Liver (tissue), 9 donors: Measurements from ENCODE around the gene GPR107. TPM values are rescaled to one million over a fixed set of nuclear protein-coding genes. Genes with fewer than 3 reads are reported as not detected.

Source experiments
- DNase-seq: peaks from one replicate; pipeline ENCODE4 v3.0.0-alpha.2; 2017; ENCODE audit warnings: low spot score
- H3K27ac ChIP-seq, 2 donors: one replicate each; pipeline ENCODE4 v1.7.0; 2013; ENCODE audit warnings: inconsistent platforms in 2 of 2, low read length in 2 of 2, control low read depth in 1 of 2, low read depth in 1 of 2, mild to moderate bottlenecking in 1 of 2
- H3K27me3 ChIP-seq, 4 donors: one replicate each; pipeline versions ENCODE4 v1.6.1 to v1.7.0; 2013; ENCODE audit warnings: low read length in 3 of 4, inconsistent platforms in 1 of 4, mild to moderate bottlenecking in 1 of 4, moderate library complexity in 1 of 4; ENCODE audit not compliant: control insufficient read depth in 4 of 4, insufficient read depth in 4 of 4
- H3K36me3 ChIP-seq, 4 donors: one replicate each; pipeline versions ENCODE4 v1.6.1 to v1.7.0; 2013; ENCODE audit warnings: low read length in 3 of 4, mild to moderate bottlenecking in 3 of 4, low read depth in 1 of 4, moderate library complexity in 1 of 4; ENCODE audit not compliant: control insufficient read depth in 4 of 4, insufficient read depth in 3 of 4
- H3K4me1 ChIP-seq, 4 donors: one replicate each; pipeline versions ENCODE4 v1.6.1 to v1.7.0; 2013; ENCODE audit warnings: low read length in 3 of 4, mild to moderate bottlenecking in 3 of 4, moderate library complexity in 1 of 4; ENCODE audit not compliant: control insufficient read depth in 4 of 4, insufficient read depth in 4 of 4
- H3K4me3 ChIP-seq, 3 donors: one replicate each; pipeline versions ENCODE4 v1.6.1 to v1.7.0; 2013; ENCODE audit warnings: low read length in 3 of 3, control low read depth in 1 of 3, low read depth in 1 of 3, mild to moderate bottlenecking in 1 of 3
- H3K9ac ChIP-seq, 2 donors: one replicate each; pipeline ENCODE4 v1.7.0; 2013; ENCODE audit warnings: low read length in 2 of 2, mild to moderate bottlenecking in 2 of 2, moderate library complexity in 2 of 2, control low read depth in 1 of 2, low read depth in 1 of 2
- H3K9me3 ChIP-seq, 4 donors: one replicate each; pipeline versions ENCODE4 v1.6.1 to v1.7.0; 2013; ENCODE audit warnings: low read length in 3 of 4; ENCODE audit not compliant: control insufficient read depth in 4 of 4
- ATF3 ChIP-seq: IDR thresholded peaks from 2 replicates; pipeline ENCODE4 v1.6.1; 2016; ENCODE audit warnings: antibody characterized with exemption
- CTCF ChIP-seq: fragments of 150-350 bp; IDR thresholded peaks from 2 replicates; pipeline ENCODE4 v1.5.1; 2017; ENCODE audit warnings: improper control_type of control experiment, low read depth, low read length; ENCODE audit not compliant: missing input control
- EGR1 ChIP-seq, 2 donors: IDR thresholded peaks; 2 replicates each; pipeline ENCODE4 v1.6.1; 2016 to 2018; ENCODE audit warnings: antibody characterized with exemption in 2 of 2, low read depth in 2 of 2
- FOXA1 ChIP-seq: IDR thresholded peaks from 2 replicates; pipeline ENCODE4 v1.6.1; 2016; ENCODE audit warnings: antibody characterized with exemption
- FOXA2 ChIP-seq: IDR thresholded peaks from 2 replicates; pipeline ENCODE4 v1.6.1; 2016; ENCODE audit warnings: antibody characterized with exemption
- GABPA ChIP-seq, 2 donors: IDR thresholded peaks in 1 of 2; conservative IDR thresholded peaks in 1 of 2; 2 replicates each; pipeline ENCODE4 v1.6.1; 2016; ENCODE audit warnings: antibody characterized with exemption in 2 of 2, mild to moderate bottlenecking in 1 of 2, moderate library complexity in 1 of 2
- HNF4A ChIP-seq, 2 donors: conservative IDR thresholded peaks; 2 replicates each; pipeline ENCODE4 v1.6.1; 2016; ENCODE audit warnings: antibody characterized with exemption in 2 of 2, mild to moderate bottlenecking in 2 of 2
- HNF4G ChIP-seq: IDR thresholded peaks from 2 replicates; pipeline ENCODE4 v1.6.1; 2016; ENCODE audit warnings: antibody characterized with exemption
- JUND ChIP-seq, 2 donors: IDR thresholded peaks; 2 replicates each; pipeline ENCODE4 v1.6.1; 2016; ENCODE audit warnings: antibody characterized with exemption in 2 of 2
- MAX ChIP-seq: IDR thresholded peaks from 2 replicates; pipeline ENCODE4 v1.6.1; 2016; ENCODE audit warnings: antibody characterized with exemption
- NR2F2 ChIP-seq: IDR thresholded peaks from 2 replicates; pipeline ENCODE4 v1.6.1; 2016; ENCODE audit warnings: antibody characterized with exemption
- RAD21 ChIP-seq, 2 donors: IDR thresholded peaks; 2 replicates each; pipeline ENCODE4 v1.6.1; 2016; ENCODE audit warnings: antibody characterized with exemption in 2 of 2, mild to moderate bottlenecking in 2 of 2
- REST ChIP-seq: IDR thresholded peaks from 2 replicates; pipeline ENCODE4 v1.6.1; 2016; ENCODE audit warnings: antibody characterized with exemption, mild to moderate bottlenecking
- RXRA ChIP-seq, 2 donors: IDR thresholded peaks; 2 replicates each; pipeline ENCODE4 v1.6.1; 2017 to 2018; ENCODE audit warnings: antibody characterized with exemption in 2 of 2, mild to moderate bottlenecking in 1 of 2
- SP1 ChIP-seq: IDR thresholded peaks from 2 replicates; pipeline ENCODE4 v1.6.1; 2018; ENCODE audit warnings: antibody characterized with exemption, mild to moderate bottlenecking
- TAF1 ChIP-seq: conservative IDR thresholded peaks from 2 replicates; pipeline ENCODE4 v1.6.1; 2016; ENCODE audit warnings: antibody characterized with exemption, mild to moderate bottlenecking
- YY1 ChIP-seq: IDR thresholded peaks from 2 replicates; pipeline ENCODE4 v1.6.1; 2016; ENCODE audit warnings: antibody characterized with exemption, mild to moderate bottlenecking
- ZBTB33 ChIP-seq: IDR thresholded peaks from 2 replicates; pipeline ENCODE4 v1.6.1; 2016; ENCODE audit warnings: antibody characterized with exemption
- WGBS: extraction: QIAGEN DNeasy Blood & Tissue Kit; methylation state at CpG from one replicate; pipeline ENCODE4 v1.1.7; 2013; 5-methylcytosine and 5-hydroxymethylcytosine counted together
- polyA plus RNA-seq, 2 donors: library from polyadenylated mRNA; stranded (reverse) in 1 of 2; unstranded in 1 of 2; fragments of 200-250 nt in 1 of 2; fragments of >200 nt in 1 of 2; fragmentation: Nextera tagmentation in 1 of 2; extraction: Ambion mirVana in 1 of 2; gene quantifications; one replicate each; pipeline versions ENCODE4 v1.2.1 to v1.2.3, GENCODE V29; 2013 to 2015
- total RNA-seq, 2 donors: library from RNA; depleted of rRNA; stranded (reverse); fragments of >200 nt; gene quantifications; one replicate each; pipeline ENCODE4 v1.2.3, GENCODE V29; 2014
- donor health status: healthy.
- donor health status: healthy.
- donor health status: healthy.
- donor health status: healthy.
- donor health status: healthy.

GPR107 gene
- total and polyA plus RNA-seq, 4 donors, result 3.8 to 17.2 (median 11.4) TPM

GRCh38 chr9:130045725-130046450 lies 7.8 kb upstream of the GPR107 start:
- H3K4me1 ChIP-seq, result peaks cover 2 to 21% (median 17%) of the 10 kb centered on the region in 4 donors
- no peaks in the 10 kb centered on the region for H3K36me3 ChIP-seq
- TF ChIP-seq ZBTB33 (no peak), TAF1 (no peak), CTCF (no peak), SP1 (no peak), FOXA2 (no peak), MAX (no peak), REST (no peak), GABPA (IDR thresholded peaks at IDR 0.05 in 1 of 2, conservative IDR thresholded peaks at IDR 0.05 in 1 of 2) (no peak), EGR1 (IDR thresholded peaks at IDR 0.05; ENCODE audit: low read depth in 2 of 2) (no peak), YY1 (no peak), FOXA1 (no peak), HNF4A (conservative IDR thresholded peaks at IDR 0.05) (no peak), JUND (IDR thresholded peaks at IDR 0.05) (no peak), HNF4G (no peak), NR2F2 (no peak), ATF3 (no peak), RXRA (IDR thresholded peaks at IDR 0.05) (no peak), RAD21 (IDR thresholded peaks at IDR 0.05) (no peak)
- 73% methylated on average over 4 of the region's 4 CpGs for WGBS
- H3K9ac ChIP-seq, result no peak overlapping the region
- H3K27ac ChIP-seq, result peak overlapping the region in 1 of 2 donors; percentile 18
- no peaks in the 10 kb centered on the region for H3K27me3 ChIP-seq
- H3K9me3 ChIP-seq, result no peaks in the 10 kb centered on the region
- no peak overlapping the region for H3K4me3 ChIP-seq
- DNase-seq, result no peak
